ENCODE results near the gene PPP4R3B.

- TF ChIP-seq CTCF (IDR thresholded peaks at IDR 0.05) (no peak), POLR2A (IDR thresholded peaks at IDR 0.05) (no peak)
Measured at GRCh38 chr2:55611997-55612396, 5.4 kb downstream of the PPP4R3B start.

Data from right lobe of liver (tissue), 4 donors.